HEK293 (cell line): ENCODE results near the gene FAM83E.

Source experiments
- BCL11A ChIP-seq: fragments of 450-650 bp; formaldehyde crosslinking; IDR thresholded peaks from 2 replicates; pipeline ENCODE4 v1.5.1; 2016; ENCODE audit warnings: low read depth, missing biosample characterization, missing genetic modification characterization
- EGR2 ChIP-seq: fragments of 450-650 bp; formaldehyde crosslinking; IDR thresholded peaks from 2 replicates; pipeline ENCODE4 v1.5.1; 2016; ENCODE audit warnings: low read depth, missing biosample characterization, missing genetic modification characterization
- KLF1 ChIP-seq: fragments of 450-650 bp; formaldehyde crosslinking; IDR thresholded peaks from 2 replicates; pipeline ENCODE4 v1.5.1; 2016; ENCODE audit warnings: missing biosample characterization, missing genetic modification characterization
- KLF16 ChIP-seq: fragments of 450-650 bp; formaldehyde crosslinking; IDR thresholded peaks from 2 replicates; pipeline ENCODE4 v1.5.1; 2017; ENCODE audit warnings: missing biosample characterization, missing genetic modification characterization
- KLF17 ChIP-seq: fragments of 450-650 bp; formaldehyde crosslinking; IDR thresholded peaks from 2 replicates; pipeline ENCODE4 v1.5.1; 2016; ENCODE audit warnings: missing biosample characterization, missing genetic modification characterization
- KLF8 ChIP-seq: fragments of 450-650 bp; formaldehyde crosslinking; IDR thresholded peaks from 2 replicates; pipeline ENCODE4 v1.5.1; 2016; ENCODE audit warnings: missing biosample characterization, missing genetic modification characterization
- MYNN ChIP-seq: fragments of 450-650 bp; formaldehyde crosslinking; IDR thresholded peaks from 2 replicates; pipeline ENCODE4 v1.5.1; 2016; ENCODE audit warnings: missing biosample characterization, missing genetic modification characterization, borderline replicate concordance
- OSR2 ChIP-seq: fragments of 450-650 bp; formaldehyde crosslinking; IDR thresholded peaks from 2 replicates; pipeline ENCODE4 v1.5.1; 2016; ENCODE audit warnings: missing biosample characterization, missing genetic modification characterization
- RBAK ChIP-seq: fragments of 450-650 bp; formaldehyde crosslinking; IDR thresholded peaks from 2 replicates; pipeline ENCODE4 v1.5.1; 2016; ENCODE audit warnings: missing biosample characterization, missing genetic modification characterization
- SP2 ChIP-seq: fragments of 450-650 bp; formaldehyde crosslinking; IDR thresholded peaks from 2 replicates; pipeline ENCODE4 v1.5.1; 2016; ENCODE audit warnings: missing biosample characterization, missing genetic modification characterization
- WT1 ChIP-seq: fragments of 450-650 bp; formaldehyde crosslinking; IDR thresholded peaks from 2 replicates; pipeline ENCODE4 v1.5.1; 2016; ENCODE audit warnings: missing biosample characterization, missing genetic modification characterization
- ZBTB48 ChIP-seq: fragments of 450-650 bp; formaldehyde crosslinking; IDR thresholded peaks from 2 replicates; pipeline ENCODE4 v1.5.1; 2016; ENCODE audit warnings: missing biosample characterization, missing genetic modification characterization
- ZBTB8A ChIP-seq: fragments of 450-650 bp; formaldehyde crosslinking; IDR thresholded peaks from 2 replicates; pipeline ENCODE4 v1.5.1; 2016; ENCODE audit warnings: missing biosample characterization, missing genetic modification characterization
- ZNF10 ChIP-seq: fragments of 450-650 bp; formaldehyde crosslinking; IDR thresholded peaks from 2 replicates; pipeline ENCODE4 v1.5.1; 2017; ENCODE audit warnings: missing biosample characterization, missing genetic modification characterization
- ZNF132 ChIP-seq: fragments of 450-650 bp; formaldehyde crosslinking; IDR thresholded peaks from 2 replicates; pipeline ENCODE4 v1.5.1; 2017; ENCODE audit warnings: missing biosample characterization, missing genetic modification characterization, borderline replicate concordance
- ZNF184 ChIP-seq: fragments of 450-650 bp; IDR thresholded peaks from 2 replicates; pipeline ENCODE4 v1.5.1; 2018; ENCODE audit warnings: missing biosample characterization, mild to moderate bottlenecking, missing genetic modification characterization
- ZNF24 ChIP-seq: fragments of 450-650 bp; formaldehyde crosslinking; IDR thresholded peaks from 2 replicates; pipeline ENCODE4 v1.5.1; 2016; ENCODE audit warnings: missing biosample characterization, missing genetic modification characterization
- ZNF292 ChIP-seq: fragments of 450-650 bp; formaldehyde crosslinking; IDR thresholded peaks from 2 replicates; pipeline ENCODE4 v1.5.1; 2016; ENCODE audit warnings: low read depth, missing biosample characterization, missing genetic modification characterization, borderline replicate concordance
- ZNF335 ChIP-seq: fragments of 450-650 bp; formaldehyde crosslinking; conservative IDR thresholded peaks from 2 replicates; pipeline ENCODE4 v1.5.1; 2016; ENCODE audit warnings: missing biosample characterization, missing genetic modification characterization
- ZNF341 ChIP-seq: fragments of 450-650 bp; formaldehyde crosslinking; IDR thresholded peaks from 2 replicates; pipeline ENCODE4; 2016; ENCODE audit warnings: low read depth, missing biosample characterization, missing genetic modification characterization
- ZNF366 ChIP-seq: fragments of 450-650 bp; formaldehyde crosslinking; conservative IDR thresholded peaks from 2 replicates; pipeline ENCODE4 v1.5.1; 2016; ENCODE audit warnings: missing biosample characterization, missing genetic modification characterization
- ZNF398 ChIP-seq: fragments of 450-650 bp; formaldehyde crosslinking; IDR thresholded peaks from 2 replicates; pipeline ENCODE4 v1.5.1; 2017; ENCODE audit warnings: missing biosample characterization, missing genetic modification characterization
- ZNF404 ChIP-seq: fragments of 450-650 bp; formaldehyde crosslinking; IDR thresholded peaks from 2 replicates; pipeline ENCODE4 v1.5.1; 2017; ENCODE audit warnings: missing biosample characterization, missing genetic modification characterization
- ZNF561 ChIP-seq: fragments of 450-650 bp; IDR thresholded peaks from 2 replicates; pipeline ENCODE4 v1.5.1; 2018; ENCODE audit warnings: missing biosample characterization, missing genetic modification characterization, borderline replicate concordance
- ZNF596 ChIP-seq: fragments of 450-650 bp; IDR thresholded peaks from 2 replicates; pipeline ENCODE4 v1.5.0; 2018; ENCODE audit warnings: missing biosample characterization, mild to moderate bottlenecking, missing genetic modification characterization, moderate library complexity
- ZNF600 ChIP-seq: fragments of 450-650 bp; formaldehyde crosslinking; IDR thresholded peaks from 2 replicates; pipeline ENCODE4 v1.5.1; 2016; ENCODE audit warnings: missing biosample characterization, missing genetic modification characterization
- ZNF660 ChIP-seq: fragments of 450-650 bp; IDR thresholded peaks from 2 replicates; pipeline ENCODE4 v1.5.1; 2018; ENCODE audit warnings: missing biosample characterization, mild to moderate bottlenecking, missing genetic modification characterization
- ZNF692 ChIP-seq: fragments of 450-650 bp; formaldehyde crosslinking; IDR thresholded peaks from 2 replicates; pipeline ENCODE4 v1.5.1; 2016; ENCODE audit warnings: missing biosample characterization, missing genetic modification characterization
- ZNF791 ChIP-seq: fragments of 450-650 bp; formaldehyde crosslinking; IDR thresholded peaks from 2 replicates; pipeline ENCODE4 v1.5.1; 2016; ENCODE audit warnings: missing biosample characterization, missing genetic modification characterization
- ZSCAN30 ChIP-seq: fragments of 450-650 bp; IDR thresholded peaks from 2 replicates; pipeline ENCODE4 v1.5.1; 2018; ENCODE audit warnings: missing biosample characterization, mild to moderate bottlenecking, missing genetic modification characterization, moderate library complexity
- ZXDB ChIP-seq: fragments of 450-650 bp; formaldehyde crosslinking; IDR thresholded peaks from 2 replicates; pipeline ENCODE4 v1.5.1; 2016; ENCODE audit warnings: missing biosample characterization, missing genetic modification characterization
- TF ChIP-seq, protein P1 (sequence below): fragments of 450-650 bp; formaldehyde crosslinking; IDR thresholded peaks from 2 replicates; pipeline ENCODE4 v1.5.1; 2016; ENCODE audit warnings: missing biosample characterization, missing genetic modification characterization
- TF ChIP-seq, protein P2 (sequence below): fragments of 450-650 bp; formaldehyde crosslinking; IDR thresholded peaks from 2 replicates; pipeline ENCODE4 v1.5.1; 2016; ENCODE audit warnings: missing biosample characterization, missing genetic modification characterization, low read depth

FAM83E gene

DNA sequence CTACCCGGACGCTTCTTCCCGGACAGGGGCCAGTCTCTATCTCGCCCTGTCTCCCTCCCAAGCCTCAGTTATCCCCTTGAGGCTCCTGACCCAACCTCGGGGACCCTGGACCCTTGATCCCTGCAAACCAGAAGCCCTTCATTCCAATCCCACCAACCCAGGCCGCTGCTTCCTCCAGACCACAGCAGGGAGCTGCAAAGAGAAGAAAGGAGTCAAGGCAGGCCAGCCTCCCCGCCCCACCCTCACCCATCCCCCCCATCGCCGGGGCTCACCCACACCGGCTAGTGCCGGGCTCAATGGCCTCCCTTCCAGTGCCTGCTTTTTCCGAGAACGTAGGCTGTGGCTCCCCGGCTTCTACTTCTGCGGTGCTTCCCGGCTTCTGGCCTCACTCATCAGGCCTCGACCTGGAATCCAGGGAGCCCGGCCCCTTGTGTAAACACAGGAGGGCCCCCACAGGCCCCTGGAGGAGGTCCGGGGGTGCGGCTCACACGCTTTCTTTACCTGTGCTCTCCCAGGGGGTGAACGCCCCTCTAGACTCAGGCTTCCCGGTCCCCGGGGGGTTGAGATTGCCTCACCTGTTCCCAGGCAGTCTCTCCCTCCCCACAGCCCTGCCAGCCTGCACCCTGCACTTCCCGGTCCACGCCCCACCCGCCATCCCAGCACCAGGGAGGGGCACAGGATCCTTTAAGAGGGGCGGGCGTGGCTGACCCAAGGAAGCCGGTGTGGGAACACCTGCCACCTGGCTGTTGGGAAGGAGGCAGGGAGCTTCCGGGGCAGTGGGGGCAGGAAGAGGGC is at the start of gene FAM83E (continued):
- TF ChIP-seq ZNF341 (tag by site-specific recombination) (peak; percentile 70), KLF1 (peak; percentile 100), EGR2 (tag by site-specific recombination) (peak; percentile 51), ZNF24 (tag by site-specific recombination) (0 out of 2 replicates have a peak, but pooled peaks have one; percentile 41), ZNF292 (tag by site-specific recombination) (no peak), KLF8 (tag by site-specific recombination) (peak; percentile 96), OSR2 (tag by site-specific recombination) (peak; percentile 70), ZNF404 (tag by site-specific recombination) (no peak), RBAK (tag by site-specific recombination) (no peak), ZNF600 (tag by site-specific recombination) (peak; percentile 2; the same call in 1 of the 2 replicates), ZBTB8A (tag by site-specific recombination) (0 out of 2 replicates have a peak, but pooled peaks have one; percentile 35), ZNF692 (peak; percentile 19), ZNF10 (peak; percentile 51; the same call in 1 of the 2 replicates), ZNF596 (tag by site-specific recombination) (no peak), SP2 (tag by site-specific recombination) (peak; percentile 64), KLF17 (tag by site-specific recombination) (peak; percentile 84), MYNN (tag by site-specific recombination) (no peak), ZNF132 (tag by site-specific recombination) (no peak), ZSCAN30 (tag by site-specific recombination) (peak; percentile 5; the same call in 1 of the 2 replicates), ZNF335 (tag by site-specific recombination) (peak; percentile 90), BCL11A (tag by site-specific recombination) (peak; percentile 41; the same call in 1 of the 2 replicates), ZNF660 (tag by site-specific recombination) (peak; percentile 31; the same call in 1 of the 2 replicates), ZNF366 (no peak), ZNF791 (tag by site-specific recombination) (no peak), KLF16 (tag by site-specific recombination) (peak; percentile 70), ZXDB (tag by site-specific recombination) (peak; percentile 88), ZBTB48 (tag by site-specific recombination) (peak; percentile 65), ZNF561 (peak; percentile 96), ZNF184 (tag by site-specific recombination) (no peak), WT1 (tag by site-specific recombination) (peak; percentile 38), ZNF398 (tag by site-specific recombination) (peak; percentile 69)
- TF ChIP-seq, protein P1, sequence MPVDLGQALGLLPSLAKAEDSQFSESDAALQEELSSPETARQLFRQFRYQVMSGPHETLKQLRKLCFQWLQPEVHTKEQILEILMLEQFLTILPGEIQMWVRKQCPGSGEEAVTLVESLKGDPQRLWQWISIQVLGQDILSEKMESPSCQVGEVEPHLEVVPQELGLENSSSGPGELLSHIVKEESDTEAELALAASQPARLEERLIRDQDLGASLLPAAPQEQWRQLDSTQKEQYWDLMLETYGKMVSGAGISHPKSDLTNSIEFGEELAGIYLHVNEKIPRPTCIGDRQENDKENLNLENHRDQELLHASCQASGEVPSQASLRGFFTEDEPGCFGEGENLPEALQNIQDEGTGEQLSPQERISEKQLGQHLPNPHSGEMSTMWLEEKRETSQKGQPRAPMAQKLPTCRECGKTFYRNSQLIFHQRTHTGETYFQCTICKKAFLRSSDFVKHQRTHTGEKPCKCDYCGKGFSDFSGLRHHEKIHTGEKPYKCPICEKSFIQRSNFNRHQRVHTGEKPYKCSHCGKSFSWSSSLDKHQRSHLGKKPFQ (tag by site-specific recombination) = 0 out of 2 replicates have a peak, but pooled peaks have one; percentile 12
- TF ChIP-seq, protein P2, sequence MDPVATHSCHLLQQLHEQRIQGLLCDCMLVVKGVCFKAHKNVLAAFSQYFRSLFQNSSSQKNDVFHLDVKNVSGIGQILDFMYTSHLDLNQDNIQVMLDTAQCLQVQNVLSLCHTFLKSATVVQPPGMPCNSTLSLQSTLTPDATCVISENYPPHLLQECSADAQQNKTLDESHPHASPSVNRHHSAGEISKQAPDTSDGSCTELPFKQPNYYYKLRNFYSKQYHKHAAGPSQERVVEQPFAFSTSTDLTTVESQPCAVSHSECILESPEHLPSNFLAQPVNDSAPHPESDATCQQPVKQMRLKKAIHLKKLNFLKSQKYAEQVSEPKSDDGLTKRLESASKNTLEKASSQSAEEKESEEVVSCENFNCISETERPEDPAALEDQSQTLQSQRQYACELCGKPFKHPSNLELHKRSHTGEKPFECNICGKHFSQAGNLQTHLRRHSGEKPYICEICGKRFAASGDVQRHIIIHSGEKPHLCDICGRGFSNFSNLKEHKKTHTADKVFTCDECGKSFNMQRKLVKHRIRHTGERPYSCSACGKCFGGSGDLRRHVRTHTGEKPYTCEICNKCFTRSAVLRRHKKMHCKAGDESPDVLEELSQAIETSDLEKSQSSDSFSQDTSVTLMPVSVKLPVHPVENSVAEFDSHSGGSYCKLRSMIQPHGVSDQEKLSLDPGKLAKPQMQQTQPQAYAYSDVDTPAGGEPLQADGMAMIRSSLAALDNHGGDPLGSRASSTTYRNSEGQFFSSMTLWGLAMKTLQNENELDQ = no peak
